Measurements from ENCODE around the gene MAPT.

DNA sequence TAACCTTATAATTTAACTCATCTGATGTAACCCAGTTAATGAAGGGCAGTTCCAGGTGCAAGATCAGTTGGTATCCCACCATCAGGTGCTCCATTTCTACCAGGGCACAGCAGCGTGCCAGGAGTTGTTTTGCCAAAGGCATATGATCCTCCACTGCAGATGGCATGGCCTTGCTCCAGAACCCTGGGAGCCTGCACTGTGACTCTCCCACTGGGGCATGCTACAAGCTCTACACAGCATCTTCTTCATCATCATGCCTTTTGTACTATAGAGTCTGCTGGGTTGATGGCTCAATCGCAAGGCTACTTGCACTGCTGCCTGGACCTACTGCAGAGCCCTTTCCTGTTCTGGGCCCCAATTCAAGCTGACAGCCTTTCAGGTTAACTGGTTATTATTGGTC, 11.3 kb upstream of the MAPT start:
- no peak for TF ChIP-seq ZNF557 (CRISPR knock-in tag; IDR thresholded peaks at IDR 0.05)
- no peak for TF ChIP-seq TEF (CRISPR knock-in tag; IDR thresholded peaks at IDR 0.05)
- no peak for TF ChIP-seq ZNF275 (CRISPR knock-in tag; IDR thresholded peaks at IDR 0.05; ENCODE audit: borderline replicate concordance)
- TF ChIP-seq CBX5 (CRISPR knock-in tag; IDR thresholded peaks at IDR 0.05; ENCODE audit: borderline replicate concordance): no peak
- TF ChIP-seq, protein P1, sequence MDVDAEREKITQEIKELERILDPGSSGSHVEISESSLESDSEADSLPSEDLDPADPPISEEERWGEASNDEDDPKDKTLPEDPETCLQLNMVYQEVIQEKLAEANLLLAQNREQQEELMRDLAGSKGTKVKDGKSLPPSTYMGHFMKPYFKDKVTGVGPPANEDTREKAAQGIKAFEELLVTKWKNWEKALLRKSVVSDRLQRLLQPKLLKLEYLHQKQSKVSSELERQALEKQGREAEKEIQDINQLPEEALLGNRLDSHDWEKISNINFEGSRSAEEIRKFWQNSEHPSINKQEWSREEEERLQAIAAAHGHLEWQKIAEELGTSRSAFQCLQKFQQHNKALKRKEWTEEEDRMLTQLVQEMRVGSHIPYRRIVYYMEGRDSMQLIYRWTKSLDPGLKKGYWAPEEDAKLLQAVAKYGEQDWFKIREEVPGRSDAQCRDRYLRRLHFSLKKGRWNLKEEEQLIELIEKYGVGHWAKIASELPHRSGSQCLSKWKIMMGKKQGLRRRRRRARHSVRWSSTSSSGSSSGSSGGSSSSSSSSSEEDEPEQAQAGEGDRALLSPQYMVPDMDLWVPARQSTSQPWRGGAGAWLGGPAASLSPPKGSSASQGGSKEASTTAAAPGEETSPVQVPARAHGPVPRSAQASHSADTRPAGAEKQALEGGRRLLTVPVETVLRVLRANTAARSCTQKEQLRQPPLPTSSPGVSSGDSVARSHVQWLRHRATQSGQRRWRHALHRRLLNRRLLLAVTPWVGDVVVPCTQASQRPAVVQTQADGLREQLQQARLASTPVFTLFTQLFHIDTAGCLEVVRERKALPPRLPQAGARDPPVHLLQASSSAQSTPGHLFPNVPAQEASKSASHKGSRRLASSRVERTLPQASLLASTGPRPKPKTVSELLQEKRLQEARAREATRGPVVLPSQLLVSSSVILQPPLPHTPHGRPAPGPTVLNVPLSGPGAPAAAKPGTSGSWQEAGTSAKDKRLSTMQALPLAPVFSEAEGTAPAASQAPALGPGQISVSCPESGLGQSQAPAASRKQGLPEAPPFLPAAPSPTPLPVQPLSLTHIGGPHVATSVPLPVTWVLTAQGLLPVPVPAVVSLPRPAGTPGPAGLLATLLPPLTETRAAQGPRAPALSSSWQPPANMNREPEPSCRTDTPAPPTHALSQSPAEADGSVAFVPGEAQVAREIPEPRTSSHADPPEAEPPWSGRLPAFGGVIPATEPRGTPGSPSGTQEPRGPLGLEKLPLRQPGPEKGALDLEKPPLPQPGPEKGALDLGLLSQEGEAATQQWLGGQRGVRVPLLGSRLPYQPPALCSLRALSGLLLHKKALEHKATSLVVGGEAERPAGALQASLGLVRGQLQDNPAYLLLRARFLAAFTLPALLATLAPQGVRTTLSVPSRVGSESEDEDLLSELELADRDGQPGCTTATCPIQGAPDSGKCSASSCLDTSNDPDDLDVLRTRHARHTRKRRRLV (CRISPR knock-in tag; IDR thresholded peaks at IDR 0.05): no peak
- no peak for TF ChIP-seq ZNF138 (CRISPR knock-in tag; IDR thresholded peaks at IDR 0.05; ENCODE audit: low read depth)
- no peak for TF ChIP-seq GFI1 (CRISPR knock-in tag; IDR thresholded peaks at IDR 0.05; ENCODE audit: borderline replicate concordance)
- no peak for TF ChIP-seq SETDB1 (CRISPR knock-in tag; IDR thresholded peaks at IDR 0.05; ENCODE audit: borderline replicate concordance)
- no peak for TF ChIP-seq RFX5 (IDR thresholded peaks at IDR 0.05; ENCODE audit: low read depth, low read length)
- TF ChIP-seq SIN3A (IDR thresholded peaks at IDR 0.05; ENCODE audit: borderline replicate concordance, low read depth, low read length): no peak

All from HepG2 (cell line).